Measurements from ENCODE around the gene BAZ2B.
"Not testable (repeated sequence)": the region's sequence is repeated elsewhere in the genome, so short reads cannot be mapped to it uniquely, and the experiment has no call there.

BAZ2B gene

DNA sequence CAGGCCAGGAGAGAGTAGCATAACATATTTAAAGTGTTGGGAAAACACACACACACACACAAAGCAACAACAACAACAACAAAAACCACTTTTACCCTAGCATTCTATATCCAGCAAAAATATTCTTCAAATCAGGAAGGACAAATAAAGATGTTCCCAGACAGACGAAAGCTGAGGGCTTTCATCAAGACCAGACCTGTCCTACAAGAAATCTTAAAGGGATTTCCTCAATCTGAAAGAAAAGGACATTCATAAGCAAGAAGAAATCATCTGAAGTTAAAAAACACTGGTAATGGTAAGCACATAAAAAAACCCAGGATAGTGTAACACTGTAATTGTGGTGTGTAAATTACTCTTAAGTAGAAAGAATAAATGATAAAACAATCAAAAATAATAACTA is 22.7 kb upstream of the BAZ2B start:
- H3K4me1 ChIP-seq = no peaks in the 10 kb centered on the region
- no peak overlapping the region for H3K9ac ChIP-seq
- no peaks in the 10 kb centered on the region for H3K36me3 ChIP-seq
- H3K4me2 ChIP-seq = no peak overlapping the region
- H4K20me1 ChIP-seq = no peaks in the 10 kb centered on the region
- no peak overlapping the region for H3K4me3 ChIP-seq
- no peaks in the 10 kb centered on the region for H3K27me3 ChIP-seq
- H3K27ac ChIP-seq = no peak overlapping the region
- TF ChIP-seq Cebpa-rat (IDR thresholded peaks at IDR 0.05) = no peak
- no peaks in the 10 kb centered on the region for H3K9me3 ChIP-seq

DNA sequence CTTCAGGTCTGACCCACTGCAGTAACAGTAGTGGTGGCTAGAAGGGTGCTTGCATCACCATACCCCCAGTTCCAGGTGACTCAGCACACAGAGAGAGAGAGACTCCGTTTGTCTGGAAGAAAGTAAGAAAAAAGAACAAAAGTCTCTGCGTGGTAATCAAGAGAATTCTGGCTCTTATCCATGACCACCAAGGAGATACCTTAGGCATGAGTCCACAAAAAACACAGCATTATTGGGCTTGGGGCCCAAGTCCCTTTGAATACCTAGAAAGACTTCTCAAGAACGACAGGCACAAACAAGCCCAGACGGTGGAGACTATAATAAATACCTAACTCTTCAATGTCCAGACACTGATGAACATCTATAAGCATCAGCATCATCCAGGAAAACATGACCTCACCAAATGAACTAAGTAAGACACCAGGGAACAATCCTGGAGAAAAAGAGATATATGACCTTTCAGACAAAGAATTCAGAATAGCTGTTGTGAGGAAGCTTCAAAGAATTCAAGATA is 21.7 kb upstream of the BAZ2B start:
- H3K9me3 ChIP-seq = no peaks in the 10 kb centered on the region
- no peaks in the 10 kb centered on the region for H4K20me1 ChIP-seq
- no peak overlapping the region for H3K27ac ChIP-seq
- H3K9ac ChIP-seq = no peak overlapping the region
- H3K4me2 ChIP-seq = no peak overlapping the region
- no peak for TF ChIP-seq Cebpa-rat (IDR thresholded peaks at IDR 0.05)
- H3K36me3 ChIP-seq = no peaks in the 10 kb centered on the region
- H3K4me1 ChIP-seq = no peaks in the 10 kb centered on the region
- H3K4me3 ChIP-seq = no peak overlapping the region
- no peaks in the 10 kb centered on the region for H3K27me3 ChIP-seq

DNA sequence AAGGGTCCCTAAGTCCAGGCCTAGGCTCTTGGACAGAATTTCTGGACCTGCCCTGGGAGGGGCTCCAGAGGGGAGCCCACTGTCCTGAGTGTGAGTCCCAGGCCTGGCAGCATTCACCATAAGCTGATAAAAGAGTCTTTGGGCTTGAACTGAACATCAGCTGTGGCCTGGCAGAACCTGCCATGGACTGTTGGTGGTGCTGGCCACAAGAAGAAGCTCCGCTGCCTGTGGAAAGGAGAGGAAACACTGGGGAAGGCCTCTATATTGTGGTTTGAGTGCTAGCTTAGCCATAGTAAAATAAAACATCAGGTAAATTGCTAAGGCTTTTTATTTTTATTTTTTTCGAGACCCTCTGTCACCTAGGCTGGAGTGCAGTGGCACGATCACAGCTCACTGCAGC is 20.9 kb upstream of the BAZ2B start:
- no peak overlapping the region for H3K4me2 ChIP-seq
- no peaks in the 10 kb centered on the region for H3K27me3 ChIP-seq
- no peaks in the 10 kb centered on the region for H3K9me3 ChIP-seq
- H3K9ac ChIP-seq = no peak overlapping the region
- TF ChIP-seq Cebpa-rat (IDR thresholded peaks at IDR 0.05) = no peak
- H3K36me3 ChIP-seq = no peaks in the 10 kb centered on the region
- H4K20me1 ChIP-seq = no peaks in the 10 kb centered on the region
- no peaks in the 10 kb centered on the region for H3K4me1 ChIP-seq
- H3K27ac ChIP-seq = no peak overlapping the region
- no peak overlapping the region for H3K4me3 ChIP-seq

DNA sequence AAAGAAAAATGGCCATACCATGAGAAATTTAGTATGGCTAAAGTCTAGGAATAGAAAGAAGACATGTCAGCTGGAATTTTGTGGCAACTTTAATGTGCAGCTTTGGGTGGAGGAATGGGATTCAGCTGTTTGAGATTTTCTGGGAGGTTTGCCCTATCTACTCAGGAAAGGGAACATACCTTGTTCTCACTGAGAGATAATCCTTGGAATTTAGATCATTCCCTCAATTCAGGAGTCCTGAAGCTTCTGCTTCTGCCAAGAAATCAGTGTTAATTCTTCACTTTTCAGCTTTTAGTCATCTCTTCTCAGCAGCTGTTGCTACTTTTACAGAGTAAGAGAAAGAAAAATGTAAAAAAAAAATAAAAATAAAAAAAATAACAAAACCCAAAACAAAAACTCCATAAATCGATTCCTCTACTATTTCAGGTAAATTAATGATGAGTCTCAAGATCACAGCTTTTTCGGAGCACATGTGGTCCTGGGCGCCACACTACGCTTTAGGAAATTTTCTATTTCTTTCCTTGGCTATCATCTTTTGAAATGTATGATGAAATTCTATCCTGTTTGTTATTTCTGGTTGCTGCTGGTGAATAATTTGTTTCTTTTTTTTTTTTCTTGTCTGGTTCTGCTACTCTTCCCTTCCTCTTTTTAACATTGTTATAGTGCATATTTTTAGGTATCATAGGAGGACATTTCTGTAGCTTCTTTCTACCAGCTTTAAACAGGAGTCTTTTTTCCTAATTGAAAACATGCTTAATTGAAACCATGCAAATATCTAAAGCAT is 18.9 kb upstream of the BAZ2B start:
- TF ChIP-seq Cebpa-rat (IDR thresholded peaks at IDR 0.05) = no peak
- Histone ChIP-seq H3K27me3 (no peaks in the 10 kb centered on the region), H3K9ac (no peak overlapping the region), H3K4me3 (no peak overlapping the region), H3K9me3 (no peaks in the 10 kb centered on the region), H3K36me3 (no peaks in the 10 kb centered on the region), H3K4me1 (no peaks in the 10 kb centered on the region), H4K20me1 (no peaks in the 10 kb centered on the region), H3K27ac (no peak overlapping the region), H3K4me2 (no peak overlapping the region)

DNA sequence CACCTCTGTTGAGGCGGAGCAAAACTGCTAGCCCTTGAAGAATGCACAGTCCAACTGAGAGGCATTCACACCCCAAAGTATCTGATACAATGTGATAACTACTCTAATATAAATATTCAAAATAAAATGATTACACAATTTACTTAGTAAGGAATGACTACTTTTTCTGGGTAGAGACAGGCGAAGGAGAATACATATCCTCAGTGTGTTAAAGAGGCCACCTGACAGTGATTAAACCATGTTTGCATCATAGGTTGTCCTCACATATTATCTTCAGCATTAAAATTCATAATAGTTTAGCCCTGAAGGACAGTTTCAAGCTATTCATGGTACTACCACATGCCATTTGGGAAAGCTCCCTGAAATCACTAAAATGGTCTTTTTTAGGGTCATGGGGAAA is 16.9 kb upstream of the BAZ2B start:
- no peak overlapping the region for H3K4me3 ChIP-seq
- no peak overlapping the region for H3K9ac ChIP-seq
- TF ChIP-seq Cebpa-rat (IDR thresholded peaks at IDR 0.05) = no peak
- H3K27me3 ChIP-seq = no peaks in the 10 kb centered on the region
- no peaks in the 10 kb centered on the region for H3K4me1 ChIP-seq
- H4K20me1 ChIP-seq = no peaks in the 10 kb centered on the region
- no peak overlapping the region for H3K27ac ChIP-seq
- no peaks in the 10 kb centered on the region for H3K9me3 ChIP-seq
- no peak overlapping the region for H3K4me2 ChIP-seq
- no peaks in the 10 kb centered on the region for H3K36me3 ChIP-seq

DNA sequence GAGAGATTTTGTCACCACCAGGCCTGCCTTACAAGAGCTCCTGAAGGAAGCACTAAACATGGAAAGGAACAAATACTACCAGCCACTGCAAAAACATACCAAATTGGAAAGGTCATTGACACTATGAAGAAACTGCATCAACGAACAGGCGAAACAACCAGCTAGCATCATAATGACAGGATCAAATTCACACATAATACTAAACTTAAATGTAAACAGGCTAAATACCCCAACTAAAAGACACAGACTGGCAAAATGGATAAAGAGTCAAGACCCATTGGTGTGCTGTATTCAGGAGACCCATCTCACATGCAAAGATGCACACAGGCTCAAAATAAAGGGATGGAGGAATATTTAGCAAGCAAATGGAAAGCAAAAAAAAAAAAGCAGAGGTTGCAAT is 9.3 kb upstream of the BAZ2B start:
- not testable (repeated sequence) for H3K4me3 ChIP-seq, H3K9ac ChIP-seq, H3K4me2 ChIP-seq, H4K20me1 ChIP-seq, H3K27ac ChIP-seq, H3K36me3 ChIP-seq, H3K9me3 ChIP-seq, H3K4me1 ChIP-seq, H3K27me3 ChIP-seq

DNA sequence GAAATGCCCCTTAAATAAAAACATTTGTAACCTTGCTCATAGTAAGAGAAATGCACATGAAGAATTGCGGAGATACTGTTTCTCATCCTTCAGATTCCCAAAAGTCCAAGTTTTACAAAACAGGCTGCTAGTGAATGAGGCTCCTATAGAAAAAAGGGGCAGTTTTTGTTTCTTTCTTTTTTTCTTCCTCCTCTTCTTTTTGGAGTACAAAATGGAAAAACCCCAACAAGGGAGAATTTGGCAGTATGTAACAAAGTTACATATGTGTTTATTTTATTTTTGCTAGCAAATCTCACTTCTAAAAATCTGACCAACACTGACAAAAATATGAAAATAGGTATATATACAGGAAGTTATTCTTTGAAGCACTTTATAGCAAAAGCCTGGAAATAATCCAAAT is 7.1 kb upstream of the BAZ2B start:
- Histone ChIP-seq H3K9me3 (no peaks in the 10 kb centered on the region), H3K4me2 (no peak overlapping the region), H3K4me1 (peaks cover 5% of the 10 kb centered on the region; the same call in 1 of the 2 replicates), H4K20me1 (no peaks in the 10 kb centered on the region), H3K9ac (no peak overlapping the region), H3K27me3 (no peaks in the 10 kb centered on the region), H3K36me3 (no peaks in the 10 kb centered on the region), H3K4me3 (no peak overlapping the region), H3K27ac (no peak overlapping the region)
- TF ChIP-seq Cebpa-rat (IDR thresholded peaks at IDR 0.05) = no peak

DNA sequence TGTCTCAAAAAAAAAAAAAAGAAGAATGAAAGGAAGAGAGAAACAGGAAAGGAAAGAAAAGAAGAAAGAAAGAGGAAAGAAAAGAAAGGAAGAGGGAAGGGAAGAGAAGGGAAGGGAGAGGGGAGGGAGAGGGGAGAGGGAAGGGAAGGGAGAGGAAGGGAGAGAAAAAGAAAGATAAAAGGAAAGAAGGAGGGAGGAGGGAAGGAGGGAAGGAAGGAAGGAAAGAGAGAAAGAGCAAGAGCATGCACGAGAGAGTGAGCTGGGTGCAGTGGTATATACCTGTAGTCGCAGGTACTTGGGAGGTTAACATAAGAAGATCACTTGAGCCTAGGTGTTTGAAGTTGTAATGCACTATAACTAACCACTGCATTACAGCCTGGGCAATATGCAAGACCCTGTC is 6.6 kb upstream of the BAZ2B start:
- no peak for TF ChIP-seq Cebpa-rat (IDR thresholded peaks at IDR 0.05)
- Histone ChIP-seq H3K9ac (no peak overlapping the region), H4K20me1 (no peaks in the 10 kb centered on the region), H3K4me1 (peaks cover 5% of the 10 kb centered on the region; the same call in 1 of the 2 replicates), H3K27ac (no peak overlapping the region), H3K4me3 (no peak overlapping the region), H3K9me3 (no peaks in the 10 kb centered on the region), H3K27me3 (no peaks in the 10 kb centered on the region), H3K36me3 (no peaks in the 10 kb centered on the region), H3K4me2 (no peak overlapping the region)

DNA sequence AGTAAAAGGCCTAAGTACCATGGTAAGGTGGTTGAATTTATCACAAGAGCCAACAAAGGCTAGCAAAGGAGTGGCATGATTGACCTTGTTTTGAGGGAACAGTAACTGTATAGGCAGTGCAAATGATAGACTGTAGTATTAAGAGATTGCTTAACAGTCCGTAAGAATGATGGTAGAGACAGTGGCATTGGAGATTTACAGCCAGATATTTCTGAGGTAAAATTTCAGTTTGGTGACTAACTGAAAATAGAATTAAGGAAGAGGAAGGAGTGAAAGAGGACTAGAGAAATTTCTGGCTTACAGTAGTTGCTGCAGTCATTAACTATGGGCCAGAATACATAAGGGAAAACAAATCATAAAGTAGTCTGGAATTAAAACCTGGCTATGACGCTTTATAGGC is 4.4 kb upstream of the BAZ2B start:
- H3K27ac ChIP-seq = no peak overlapping the region

DNA sequence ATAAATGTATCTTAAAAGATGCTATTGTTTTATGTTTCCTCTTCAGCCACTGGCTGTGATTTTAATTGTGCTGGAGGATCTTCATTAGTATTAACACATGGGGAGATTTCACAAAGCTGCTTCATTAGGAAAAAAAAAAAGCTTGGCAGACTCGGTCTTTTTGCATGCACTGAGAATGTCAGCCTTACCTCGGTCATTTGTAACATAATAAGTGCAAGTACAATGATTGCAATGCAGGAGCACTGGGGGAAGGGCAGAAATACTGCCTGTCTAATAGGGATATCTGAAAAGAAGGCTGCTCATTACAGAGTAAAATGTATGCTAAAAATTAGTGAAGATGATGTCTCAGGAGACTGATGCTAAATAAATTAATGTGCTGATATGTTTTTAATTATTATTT is 1.3 kb upstream of the BAZ2B start:
- no peak overlapping the region for H3K4me2 ChIP-seq

More for the DNA sequence above, 4.4 kb upstream of the BAZ2B start:
- Histone ChIP-seq H3K27me3 (no peaks in the 10 kb centered on the region), H3K9me3 (no peaks in the 10 kb centered on the region), H3K9ac (no peak overlapping the region), H3K36me3 (no peaks in the 10 kb centered on the region), H4K20me1 (no peaks in the 10 kb centered on the region), H3K4me2 (no peak overlapping the region), H3K4me3 (no peak overlapping the region), H3K4me1 (peaks cover 14% of the 10 kb centered on the region)
- no peak for TF ChIP-seq Cebpa-rat (IDR thresholded peaks at IDR 0.05)

More for the DNA sequence above, 1.3 kb upstream of the BAZ2B start:
- no peak overlapping the region for H3K9ac ChIP-seq
- no peaks in the 10 kb centered on the region for H4K20me1 ChIP-seq
- no peaks in the 10 kb centered on the region for H3K36me3 ChIP-seq
- H3K27me3 ChIP-seq = no peaks in the 10 kb centered on the region
- TF ChIP-seq Cebpa-rat (IDR thresholded peaks at IDR 0.05) = no peak
- H3K9me3 ChIP-seq = no peaks in the 10 kb centered on the region
- H3K4me3 ChIP-seq = no peak overlapping the region
- H3K4me1 ChIP-seq = peaks cover 27% of the 10 kb centered on the region
- no peak overlapping the region for H3K27ac ChIP-seq
